HG03175 (cell line): Measurements from ENCODE around the gene FRMD5.

ENCODE experiments used
- ATAC-seq: cut with Tn5 transposase; IDR thresholded peaks from one replicate; pipeline ENCODE4 v1.9.1; 2021; ENCODE audit warnings: mild to moderate bottlenecking, moderate library complexity; ENCODE audit not compliant: unreplicated experiment

FRMD5 gene

DNA sequence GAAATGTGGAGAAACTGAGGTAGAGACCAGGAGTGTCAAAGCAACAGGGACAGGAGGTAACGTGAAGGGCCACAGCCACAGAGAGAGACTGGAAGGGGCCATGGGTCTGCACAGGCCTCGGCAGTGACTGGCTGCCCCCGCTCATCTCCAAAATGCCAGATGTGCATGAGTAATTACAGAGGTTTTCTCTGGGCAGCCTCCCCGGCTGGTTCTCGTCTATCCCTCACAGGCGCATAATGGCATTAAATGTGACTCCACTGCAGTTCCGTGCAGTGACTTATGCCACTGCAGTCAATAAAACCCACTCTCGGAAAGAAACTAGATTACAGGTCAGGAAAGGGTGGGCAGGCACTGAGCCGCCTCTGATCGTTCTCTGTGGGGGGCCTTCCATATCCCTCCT, 293.6 kb downstream of the FRMD5 start:
- no peak for ATAC-seq

DNA sequence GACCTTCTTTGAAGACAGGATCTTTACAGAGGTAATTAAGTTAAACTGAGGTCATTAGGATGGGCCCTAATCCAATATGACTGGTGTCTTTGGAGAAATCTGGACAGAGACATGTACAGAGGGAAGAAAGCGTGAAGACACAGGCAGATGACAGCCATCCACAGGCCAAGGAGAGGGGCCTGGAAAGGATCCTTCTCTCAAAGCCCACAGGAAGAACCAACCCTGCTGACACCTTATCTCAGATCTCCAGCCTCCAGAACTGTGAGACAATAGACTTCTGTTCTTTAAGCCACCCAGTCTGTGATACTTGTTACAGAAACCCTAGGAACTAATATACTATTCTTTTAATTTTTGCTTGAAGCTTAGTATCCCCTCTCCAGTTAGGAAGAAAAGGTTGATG, 294.1 kb downstream of the FRMD5 start:
- no peak for ATAC-seq

DNA sequence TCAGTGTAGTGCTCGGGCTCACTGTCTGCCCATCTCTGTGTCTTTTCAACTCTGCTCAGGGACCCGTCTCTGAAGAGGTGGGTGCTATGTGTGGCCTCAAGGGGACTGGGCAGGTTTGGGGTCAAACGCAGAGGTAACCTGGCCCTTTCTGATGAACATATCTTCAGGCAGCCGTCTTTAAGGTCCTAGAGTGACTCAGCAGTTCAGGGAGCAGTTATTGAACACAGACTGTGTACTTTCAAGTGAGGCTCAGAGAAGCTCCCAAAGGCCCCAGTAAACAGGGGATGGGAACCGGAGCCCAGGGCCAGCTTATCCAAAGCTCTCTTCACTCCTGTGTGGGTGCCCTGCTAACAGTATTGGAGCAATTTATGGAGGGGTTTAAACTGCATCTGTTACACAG, 295.1 kb downstream of the FRMD5 start:
- ATAC-seq = no peak

DNA sequence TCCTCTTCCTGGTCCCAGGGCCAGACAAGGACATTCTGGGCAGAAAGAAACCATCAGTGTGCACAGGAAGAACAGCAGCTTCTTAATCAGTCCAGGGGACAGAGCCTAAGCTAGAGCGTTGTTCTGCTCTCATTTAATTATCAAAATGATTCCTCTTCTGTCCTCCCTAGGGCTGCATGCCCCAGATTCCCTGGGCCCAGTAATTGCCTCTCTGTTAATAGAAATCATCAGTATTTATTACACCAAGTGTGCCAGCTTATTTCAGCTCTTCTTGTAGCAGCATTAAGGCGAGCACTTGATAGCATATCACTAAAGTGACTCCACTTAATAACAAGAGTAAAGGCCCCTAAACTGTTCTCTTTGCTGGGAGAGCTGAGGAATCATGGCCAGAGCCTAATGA, 296.2 kb downstream of the FRMD5 start:
- ATAC-seq = no peak

DNA sequence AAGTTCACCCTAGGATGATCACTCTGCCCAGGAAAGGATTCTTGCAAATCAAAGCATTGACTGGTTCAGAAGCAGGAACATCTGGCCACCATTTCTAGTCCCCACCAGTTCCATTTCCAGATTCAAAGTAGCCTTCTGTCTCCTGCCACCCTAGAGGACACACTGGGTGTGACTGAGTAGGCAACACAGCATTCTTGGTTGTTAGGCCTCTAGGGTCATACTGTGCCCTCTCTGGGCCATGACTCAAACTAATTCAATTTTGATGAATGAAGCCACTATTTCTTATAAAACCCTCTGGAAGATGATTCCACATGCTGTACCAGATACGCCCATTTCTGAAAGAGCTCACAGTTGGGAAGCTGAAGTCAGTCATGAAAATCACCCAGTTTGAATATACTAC, 298.5 kb downstream of the FRMD5 start:
- ATAC-seq = no peak

DNA sequence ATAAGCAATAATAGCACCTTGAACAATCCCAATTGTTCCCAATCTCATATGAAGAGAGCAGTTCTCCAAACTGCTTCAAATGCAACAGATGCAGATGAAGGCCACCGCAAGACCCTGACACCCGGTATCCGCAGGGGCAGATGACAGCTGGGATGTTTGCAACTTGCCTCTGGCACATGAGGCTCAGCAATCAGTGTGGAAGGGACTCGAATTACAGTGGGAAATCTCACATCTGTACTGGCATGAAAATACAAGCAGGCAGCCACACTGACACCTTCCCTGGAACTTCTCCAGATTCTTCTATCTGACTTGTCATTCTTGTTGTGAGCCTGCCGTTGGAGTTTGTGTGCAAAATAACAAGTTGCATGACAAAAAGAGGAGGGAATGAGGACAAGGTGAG, 299.5 kb downstream of the FRMD5 start:
- no peak for ATAC-seq

DNA sequence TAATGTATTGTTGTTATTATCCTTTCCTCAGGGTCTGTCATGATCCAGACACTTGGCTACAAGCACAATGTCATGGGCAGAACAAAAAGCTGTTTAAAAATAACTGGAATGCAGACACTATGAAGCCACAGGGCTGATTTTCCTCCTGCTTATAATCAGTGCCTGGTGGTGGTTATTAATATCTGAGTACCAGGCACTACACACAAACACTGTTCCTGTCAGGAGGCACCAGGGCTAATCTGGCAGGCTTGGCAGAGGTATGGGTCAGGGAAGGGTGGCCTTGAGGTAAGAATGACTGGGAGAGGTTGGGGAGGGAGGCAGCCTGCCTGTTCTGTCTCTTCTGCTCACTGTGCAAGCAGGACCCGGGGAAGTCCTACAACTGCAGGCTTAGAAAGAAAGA, 301.1 kb downstream of the FRMD5 start:
- no peak for ATAC-seq

DNA sequence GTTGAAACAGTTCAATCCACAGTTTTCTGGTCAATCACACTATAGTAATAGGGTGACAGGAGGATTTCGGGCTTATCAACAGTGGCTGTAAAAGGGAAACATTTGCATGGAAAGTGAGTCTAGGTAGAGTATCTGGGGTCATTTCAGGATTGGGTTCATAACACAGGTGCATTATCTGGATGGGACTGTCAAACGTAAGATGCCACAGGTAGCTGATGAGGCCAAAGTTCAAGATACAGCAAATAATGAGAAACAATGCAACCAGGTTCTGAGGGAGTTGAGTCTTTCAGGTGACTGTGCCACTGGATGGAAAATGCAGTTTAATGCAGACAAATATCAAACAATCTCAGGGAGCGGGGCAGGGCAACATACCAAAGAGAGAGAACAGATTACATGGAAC, 306.0 kb downstream of the FRMD5 start:
- ATAC-seq = no peak

DNA sequence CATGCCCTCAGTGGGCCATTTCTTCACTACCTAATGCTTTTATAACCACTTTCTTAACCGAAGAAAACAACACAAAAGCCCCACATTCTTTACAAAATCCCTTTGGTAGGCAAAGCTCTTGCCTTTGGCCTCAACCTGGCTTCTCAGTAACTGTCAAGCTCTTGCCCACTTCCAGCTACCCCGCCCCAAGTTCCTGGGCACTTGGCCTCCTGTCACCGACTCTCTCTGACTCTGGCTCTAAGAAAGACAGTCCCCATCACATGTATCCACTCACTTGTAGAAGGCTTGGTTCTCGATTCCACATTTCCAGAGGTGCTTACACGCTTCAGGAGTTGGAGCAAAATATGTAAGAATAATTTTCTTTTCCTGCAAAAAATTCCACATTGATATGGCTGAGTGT, 307.2 kb downstream of the FRMD5 start:
- no peak for ATAC-seq

DNA sequence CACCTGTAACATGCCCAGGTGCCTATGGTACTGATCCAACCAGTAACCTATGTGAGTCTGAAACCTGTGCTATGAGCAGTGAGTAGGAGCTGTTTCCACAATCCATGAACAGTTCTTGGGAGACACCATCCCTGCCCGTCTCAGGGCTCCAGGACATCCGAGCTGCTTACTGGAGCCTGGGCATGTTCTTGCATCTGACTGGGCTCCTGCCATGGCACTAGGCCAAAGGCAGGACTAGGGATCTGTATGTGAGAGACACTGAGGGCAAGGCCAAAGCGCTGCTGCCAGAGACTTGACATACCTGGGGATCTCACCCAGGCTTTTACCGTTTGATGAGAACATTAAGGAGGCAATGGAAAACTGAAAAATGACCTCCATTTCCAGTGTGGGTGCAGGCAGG, 308.5 kb downstream of the FRMD5 start:
- no peak for ATAC-seq

DNA sequence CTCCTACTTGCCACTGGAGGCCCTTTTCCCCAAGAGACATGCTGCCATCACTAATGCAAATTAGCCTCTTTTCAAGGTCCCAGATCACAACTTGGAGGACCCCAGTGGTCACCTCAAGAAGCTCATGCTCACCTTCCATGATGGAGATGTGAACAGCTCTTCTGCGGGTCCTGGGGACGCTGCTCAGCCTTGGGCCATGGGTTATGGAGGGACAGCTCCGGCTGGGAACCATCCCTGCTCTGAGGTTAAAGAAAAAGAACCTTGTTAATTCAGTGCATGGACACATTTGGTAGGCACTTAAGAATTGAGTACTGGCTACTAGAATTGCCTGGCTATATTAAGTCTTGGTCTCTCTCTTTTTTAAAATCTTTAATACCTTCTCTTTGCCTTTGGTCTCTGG, 311.5 kb downstream of the FRMD5 start:
- no peak for ATAC-seq

DNA sequence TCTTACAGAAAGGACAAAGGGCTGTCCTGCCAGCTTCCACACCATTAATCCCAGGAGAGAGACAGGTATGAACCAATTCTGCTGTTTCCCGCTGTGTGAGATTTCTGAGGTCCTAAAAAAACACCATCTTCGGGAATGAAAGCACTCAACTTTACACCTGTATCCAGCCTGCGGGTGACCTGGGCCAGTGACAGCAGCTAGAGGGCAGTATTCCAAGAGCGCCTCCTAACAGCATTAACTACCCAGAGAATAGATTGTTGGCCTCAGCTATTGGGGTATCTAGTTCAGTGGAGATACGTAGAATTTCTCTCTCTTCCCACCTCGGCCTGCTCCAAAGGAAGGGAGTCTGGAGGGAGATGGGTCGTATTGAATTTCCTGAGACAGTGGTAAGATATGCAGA, 313.1 kb downstream of the FRMD5 start:
- ATAC-seq = no peak

DNA sequence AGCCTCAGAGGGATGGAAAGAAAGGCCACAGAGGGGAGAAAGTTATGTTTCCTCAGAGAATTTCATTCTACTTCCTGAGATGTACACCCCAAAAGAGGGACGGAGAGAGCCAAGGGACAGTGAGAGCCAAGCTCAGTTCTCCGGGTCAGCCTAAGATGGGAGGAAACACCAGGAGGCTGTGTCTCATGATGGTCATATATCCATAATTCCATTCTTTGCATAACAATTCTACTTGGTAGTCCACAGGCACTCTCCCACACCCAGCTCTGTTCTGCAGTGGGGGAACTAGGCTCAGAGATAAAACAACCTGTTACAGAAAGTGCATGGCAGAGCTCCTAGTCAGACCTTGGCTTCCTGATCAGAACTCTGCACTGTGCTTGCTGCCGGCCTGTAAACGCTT, 313.8 kb downstream of the FRMD5 start:
- ATAC-seq = no peak

DNA sequence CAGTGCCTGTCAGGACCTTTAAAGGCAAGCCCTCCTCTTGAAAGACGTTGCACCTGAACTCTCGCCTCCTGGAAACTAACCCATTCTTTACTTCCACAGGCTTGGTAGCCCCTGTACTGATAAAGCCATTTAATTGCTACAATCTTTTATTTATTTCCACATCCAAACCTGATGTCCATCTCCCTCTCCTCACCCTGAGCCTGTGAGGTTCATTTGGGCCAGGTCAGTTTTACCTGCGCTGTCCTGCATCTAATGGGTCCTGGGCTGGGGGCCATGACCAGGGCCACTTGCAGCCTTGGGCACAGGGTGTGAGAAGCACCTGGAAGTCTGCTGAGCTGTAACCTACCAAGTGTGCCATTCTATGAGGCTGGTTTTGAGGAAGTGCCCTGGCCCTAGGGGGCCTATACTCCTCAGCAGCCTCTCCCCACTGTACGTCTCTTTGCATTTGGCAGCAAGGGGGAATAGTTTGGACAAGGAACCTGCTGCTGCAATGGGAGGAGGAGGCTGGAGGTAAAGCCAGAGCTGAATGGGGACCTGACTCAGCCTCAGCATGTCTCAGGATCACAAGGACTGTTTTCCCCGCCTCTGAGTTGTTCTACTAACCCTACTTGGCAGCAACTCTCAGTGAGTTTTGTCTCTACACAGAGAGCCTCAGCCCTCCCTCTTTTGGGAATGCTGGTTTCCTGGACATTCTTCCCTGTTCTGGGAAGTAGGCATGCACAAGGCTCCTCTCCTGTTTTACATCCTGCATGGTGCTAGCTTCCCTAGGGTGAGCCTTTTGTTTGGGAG, 314.5 kb downstream of the FRMD5 start:
- no peak for ATAC-seq

DNA sequence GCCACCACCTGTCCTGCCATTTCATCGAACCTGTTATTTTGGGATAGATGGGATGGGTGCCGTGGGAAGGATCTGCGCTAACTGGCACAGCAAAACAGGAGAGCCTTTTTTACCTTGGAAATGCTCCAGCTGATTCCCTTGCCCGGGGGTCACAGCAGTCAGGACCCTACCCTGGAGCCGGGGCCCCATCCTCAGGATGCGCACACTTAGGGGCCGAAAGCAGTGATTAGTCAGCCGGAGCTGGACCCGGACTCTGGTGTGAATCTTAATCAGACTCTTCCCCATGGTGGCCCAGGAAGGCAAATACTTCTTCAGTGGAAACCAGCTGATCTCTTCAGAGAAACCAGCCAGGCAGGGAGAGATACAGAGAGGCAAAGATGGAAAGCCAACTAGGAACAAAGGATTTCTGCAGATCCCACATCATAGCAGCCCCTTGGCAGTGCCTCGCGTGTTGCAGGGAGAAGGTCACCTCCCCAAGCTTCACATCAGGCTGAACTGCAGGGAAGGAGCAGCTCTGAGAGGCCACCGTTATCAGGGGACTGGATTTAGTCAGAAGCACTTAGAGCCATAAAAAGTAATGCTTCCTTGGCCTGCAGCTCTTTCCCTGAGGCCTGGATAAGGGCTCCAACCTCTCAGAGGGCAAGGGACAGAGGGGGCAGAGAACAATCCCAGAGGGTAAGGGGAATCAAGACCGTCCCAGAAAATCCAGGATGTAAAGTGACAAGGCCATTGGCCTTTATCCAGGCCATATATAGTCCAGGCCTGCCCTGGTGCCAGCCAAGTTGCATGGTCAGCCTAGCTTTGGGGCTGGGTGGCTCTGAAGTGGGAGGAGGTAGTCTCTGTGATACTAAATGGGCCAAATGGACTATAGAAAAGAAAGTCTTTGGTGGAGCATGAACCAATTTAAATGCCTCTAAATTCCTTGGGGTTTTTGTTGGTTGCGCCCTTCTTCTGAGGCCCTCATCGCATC, 315.4 kb downstream of the FRMD5 start:
- no peak for ATAC-seq

DNA sequence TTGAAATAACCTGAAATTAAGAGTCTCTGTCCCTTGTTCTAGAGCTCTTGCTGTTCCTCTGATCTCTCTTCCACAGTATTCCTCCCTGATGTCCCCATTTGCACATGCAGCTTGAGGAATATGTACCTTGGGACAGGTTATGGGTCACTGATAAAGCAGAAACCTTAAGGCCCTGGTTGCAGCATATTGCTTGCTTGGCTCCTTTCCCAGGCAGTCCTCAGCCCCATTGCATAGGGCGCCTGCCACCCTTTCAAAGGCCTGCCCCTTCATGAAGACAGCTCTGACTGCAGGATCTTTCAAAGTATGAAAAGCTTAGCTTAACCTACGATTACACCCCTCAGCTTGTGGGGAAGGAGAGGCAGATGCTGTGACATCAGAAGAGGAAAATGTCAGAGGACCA, 316.6 kb downstream of the FRMD5 start:
- no peak for ATAC-seq

DNA sequence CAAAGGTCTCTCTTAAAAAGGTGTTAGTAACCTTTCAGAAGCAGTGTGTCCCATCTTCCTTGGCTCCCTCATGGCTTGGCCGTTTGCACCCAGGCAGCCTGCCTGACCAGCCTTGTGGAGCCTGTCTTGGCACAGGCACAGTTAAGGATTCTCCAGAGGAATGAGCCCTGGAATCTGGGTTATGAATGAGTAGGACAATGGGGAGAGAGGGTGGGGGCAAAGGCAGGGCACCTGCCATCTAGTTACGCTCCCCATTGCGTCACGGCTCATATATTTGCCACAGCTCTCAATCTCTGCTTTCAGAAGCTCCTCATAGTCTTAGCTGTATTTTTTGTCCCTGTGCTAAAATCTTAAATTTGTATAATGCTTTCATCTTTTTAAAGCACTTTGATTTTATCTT, 317.7 kb downstream of the FRMD5 start:
- ATAC-seq = no peak

DNA sequence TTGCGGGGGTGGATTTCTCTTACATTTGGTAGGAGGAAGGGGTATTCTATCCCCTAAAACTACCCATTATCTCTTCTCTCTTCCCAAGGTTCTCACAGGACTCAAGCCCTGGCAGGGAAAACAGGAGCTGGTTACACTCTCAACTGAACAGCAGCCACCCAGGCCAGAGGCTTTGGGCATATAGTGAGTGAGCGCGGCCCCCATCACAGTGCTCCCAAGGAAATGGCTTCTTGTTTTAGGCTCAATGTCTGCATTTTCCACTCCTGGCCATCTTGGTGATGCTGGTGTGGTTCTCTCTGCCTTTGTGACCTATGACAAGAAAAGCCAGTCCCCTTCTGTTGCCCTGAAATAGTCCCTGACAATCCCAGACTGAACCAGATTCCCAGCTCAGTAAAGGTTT, 318.2 kb downstream of the FRMD5 start:
- no peak for ATAC-seq

DNA sequence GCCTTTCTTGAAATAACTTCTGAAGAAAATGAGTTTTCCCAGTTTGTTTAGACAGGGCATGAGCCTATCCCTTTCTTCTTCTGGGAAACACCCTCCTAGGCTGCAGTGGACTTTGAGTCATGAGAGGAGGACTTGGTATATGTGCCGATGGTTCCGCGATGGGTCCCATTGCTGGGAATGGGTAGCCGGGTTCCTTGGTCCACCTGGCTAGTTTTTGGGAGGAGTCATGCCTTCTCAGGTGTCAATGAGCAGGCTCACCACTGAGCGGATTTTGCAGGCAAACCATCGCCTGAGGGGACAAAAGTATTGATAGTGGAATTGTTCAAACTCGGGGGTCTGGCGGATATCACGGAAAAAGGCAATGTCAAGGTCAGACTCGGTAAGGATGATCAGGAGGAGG, 321.4 kb downstream of the FRMD5 start:
- no peak for ATAC-seq

DNA sequence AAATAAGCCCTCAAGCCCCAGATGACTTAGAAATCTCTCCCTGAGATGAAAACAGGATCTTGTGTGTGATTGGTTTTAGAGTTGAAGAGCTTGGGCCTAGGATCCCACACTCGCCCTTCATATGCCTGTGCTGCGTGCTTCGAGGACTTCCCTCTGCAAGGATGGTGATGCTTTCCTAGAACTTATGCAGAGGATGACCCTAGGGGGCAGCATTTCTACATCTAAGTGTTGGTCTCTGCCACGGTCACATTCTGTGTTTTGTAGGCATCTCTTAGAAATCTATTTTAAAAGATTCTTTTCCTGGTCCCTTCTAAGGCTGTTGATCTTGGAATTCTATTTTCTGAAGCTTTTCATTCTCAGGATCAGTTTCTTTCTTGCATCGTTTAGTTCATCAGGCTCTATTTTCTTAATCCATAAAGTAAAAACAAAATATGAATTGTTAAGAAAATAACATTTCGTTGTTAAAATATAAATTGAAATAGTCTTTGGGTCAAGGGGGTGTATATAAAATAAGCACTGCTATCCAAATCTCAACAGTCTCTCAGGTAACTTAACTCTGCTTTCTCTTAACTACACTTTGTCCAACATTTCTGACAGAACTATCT, 322.6 kb downstream of the FRMD5 start:
- ATAC-seq = no peak

DNA sequence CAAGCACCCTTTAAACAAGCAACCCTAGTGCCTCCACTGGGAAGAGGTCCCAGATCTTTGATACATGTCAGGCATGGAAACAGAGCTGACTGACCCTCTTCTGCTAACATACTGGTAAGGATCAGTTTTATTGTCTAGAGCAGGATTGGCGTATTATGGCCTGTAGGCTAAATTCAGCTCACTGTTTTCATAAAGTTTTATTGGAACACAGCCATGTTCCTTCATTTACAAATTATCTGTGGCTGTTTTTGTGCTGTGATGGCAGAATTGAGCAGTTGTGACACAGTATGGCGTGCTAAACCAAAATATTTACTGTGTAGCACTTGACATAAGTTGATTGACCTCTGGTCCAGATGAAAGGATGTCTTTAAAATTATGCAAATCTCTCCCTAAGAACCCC, 323.2 kb downstream of the FRMD5 start:
- no peak for ATAC-seq

DNA sequence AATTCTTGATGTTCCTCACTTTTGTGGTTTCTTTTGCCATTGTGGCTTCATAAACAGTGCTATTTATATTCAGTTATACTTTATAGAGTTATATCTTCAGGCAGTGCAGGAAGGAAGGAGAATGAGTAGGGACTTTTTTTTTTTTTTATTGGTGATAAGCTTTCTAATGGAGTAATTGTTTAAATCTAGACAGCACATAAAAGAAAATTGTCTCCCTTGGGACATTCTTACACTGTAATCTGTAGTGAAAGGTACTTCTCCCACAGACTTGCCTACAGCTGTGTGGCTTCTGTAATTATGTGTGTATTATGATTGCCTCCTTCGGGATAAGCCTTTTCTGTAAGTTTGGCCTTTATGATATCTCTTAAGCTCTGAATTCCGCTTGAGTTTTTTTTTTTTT, 326.7 kb downstream of the FRMD5 start:
- no peak for ATAC-seq
